Spleen (tissue), 13 donors: ENCODE data around the gene GLS. TPM values are rescaled to one million over a fixed set of nuclear protein-coding genes. Genes with fewer than 3 reads are reported as not detected.

Source experiments
- DNase-seq: peaks from one replicate; pipeline ENCODE4 v3.0.0-alpha.2; 2020
- H3K27ac ChIP-seq, 8 donors: fragments of 200-600 bp; sonication (generic) in 7 of 8; 1 replicate in 4 of 8; 2 replicates in 4 of 8; pipeline versions ENCODE4 v1.5.0 to v1.8.0; 2016 to 2021; ENCODE audit warnings: inconsistent platforms in 4 of 8, mild to moderate bottlenecking in 4 of 8, moderate library complexity in 1 of 8
- H3K27me3 ChIP-seq, 7 donors: fragments of 200-600 bp; sonication (generic) in 6 of 7; replicated peaks in 1 of 7; 1 replicate in 4 of 7; 2 replicates in 3 of 7; pipeline versions ENCODE4 v1.5.0 to v1.8.0; 2016 to 2021; ENCODE audit warnings: inconsistent platforms in 3 of 7, mild to moderate bottlenecking in 1 of 7
- H3K36me3 ChIP-seq, 6 donors: fragments of 200-600 bp; sonication (generic) in 5 of 6; 1 replicate in 4 of 6; 2 replicates in 2 of 6; pipeline versions ENCODE4 v1.5.0 to v1.8.0; 2016 to 2021; ENCODE audit warnings: inconsistent platforms in 2 of 6
- H3K4me1 ChIP-seq, 6 donors: fragments of 200-600 bp; sonication (generic) in 5 of 6; 1 replicate in 3 of 6; 2 replicates in 3 of 6; pipeline versions ENCODE4 v1.5.0 to v1.8.0; 2016 to 2021; ENCODE audit warnings: inconsistent platforms in 3 of 6
- H3K4me3 ChIP-seq, 8 donors: fragments of 200-600 bp; sonication (generic) in 7 of 8; 1 replicate in 4 of 8; 2 replicates in 4 of 8; pipeline versions ENCODE4 v1.5.0 to v1.8.0; 2016 to 2021; ENCODE audit warnings: inconsistent platforms in 4 of 8, mild to moderate bottlenecking in 4 of 8, moderate library complexity in 2 of 8
- H3K9me3 ChIP-seq, 8 donors: fragments of 200-600 bp; sonication (generic) in 7 of 8; 1 replicate in 4 of 8; 2 replicates in 4 of 8; pipeline versions ENCODE4 v1.5.0 to v1.8.0; 2016 to 2021; ENCODE audit warnings: inconsistent platforms in 4 of 8
- CTCF ChIP-seq, 11 experiments: fragments of 200-600 bp in 7 of 11; fragments of 450-650 bp in 4 of 11; sonication (generic) in 4 of 11; IDR thresholded peaks in 8 of 11; conservative IDR thresholded peaks in 3 of 11; 1 replicate in 7 of 11; 2 replicates in 4 of 11; pipeline versions ENCODE4 v1.4.0 to v1.8.0; 2016 to 2021; ENCODE audit warnings: antibody characterized with exemption in 11 of 11, inconsistent platforms in 4 of 11, mild to moderate bottlenecking in 1 of 11
- POLR2A ChIP-seq, 3 donors: fragments of 450-650 bp; IDR thresholded peaks; one replicate each; pipeline ENCODE4 v1.5.1; 2017; ENCODE audit warnings: antibody characterized with exemption in 3 of 3, mild to moderate bottlenecking in 1 of 3
- POLR2AphosphoS5 ChIP-seq, 3 donors: sonication (generic); formaldehyde crosslinking; IDR thresholded peaks; one replicate each; pipeline ENCODE4 v1.5.1; 2017; ENCODE audit warnings: antibody characterized with exemption in 3 of 3
- WGBS, 5 donors: extraction: QIAGEN DNeasy Blood & Tissue Kit in 3 of 5; methylation state at CpG; one replicate each; pipeline versions ENCODE4 v1.1.5 to v1.1.7; 2013 to 2018; 5-methylcytosine and 5-hydroxymethylcytosine counted together
- intact Hi-C: fragments of 100-400 bp; cut with DNase I; formaldehyde crosslinking; loops from one replicate; pipeline ENCODE4 v1.15.0; 2023; ENCODE audit warnings: low total_unique reads
- long read RNA-seq, 2 donors: transcript quantifications; one replicate each; lab custom pipeline, GENCODE V29; 2026
- polyA plus RNA-seq, 3 donors: library from polyadenylated mRNA; stranded (reverse); fragments of 200-250 nt; gene quantifications; one replicate each; pipeline ENCODE4 v1.2.1, GENCODE V29; 2013
- total RNA-seq, 7 donors: library from RNA; depleted of rRNA in 3 of 7; stranded (reverse); fragments of >200 nt in 3 of 7; fragmentation: NEBNext Ultra II Directional in 4 of 7; extraction: Animal tissue kit (Norgen Biotek cat#: 25700) in 4 of 7; gene quantifications; one replicate each; pipeline versions ENCODE4 v1.1.0 to v1.2.1, GENCODE V29; 2016 to 2021
- donor health status: healthy with polysubstance abuse.
- donor health status: DM: no; HTN: no; CAD: no; lungs with moderate emphysema.
- donor health status: DM: no; HTN: no; CAD: no.
- donor health status: Bipolar disorder and iron deficiency.
- donor health status: healthy.
- donor health status: DM: no; HTN: no; CAD: no.
- donor health status: DM: yes; HTN: yes; CAD: no.

Gene GLS
- total RNA-seq (100 to 1,000 TPM; 141 to 254 (median 211) TPM), polyA plus RNA-seq (10 to 100 TPM; 42.3 to 55.9 (median 43.6) TPM)
- long read RNA-seq, donor 1, full-length matches to known transcripts = 8 of 18 reads
- long read RNA-seq, donor 1, partial matches to known transcripts = 10 of 18 reads
- long read RNA-seq, donor 1, other reads (novel, unspliced or antisense) = 0 of 18 reads
- long read RNA-seq, donor 2, full-length matches to known transcripts = 8 of 14 reads
- long read RNA-seq, donor 2, partial matches to known transcripts = 6 of 14 reads
- long read RNA-seq, donor 2, other reads (novel, unspliced or antisense) = 0 of 14 reads

DNA sequence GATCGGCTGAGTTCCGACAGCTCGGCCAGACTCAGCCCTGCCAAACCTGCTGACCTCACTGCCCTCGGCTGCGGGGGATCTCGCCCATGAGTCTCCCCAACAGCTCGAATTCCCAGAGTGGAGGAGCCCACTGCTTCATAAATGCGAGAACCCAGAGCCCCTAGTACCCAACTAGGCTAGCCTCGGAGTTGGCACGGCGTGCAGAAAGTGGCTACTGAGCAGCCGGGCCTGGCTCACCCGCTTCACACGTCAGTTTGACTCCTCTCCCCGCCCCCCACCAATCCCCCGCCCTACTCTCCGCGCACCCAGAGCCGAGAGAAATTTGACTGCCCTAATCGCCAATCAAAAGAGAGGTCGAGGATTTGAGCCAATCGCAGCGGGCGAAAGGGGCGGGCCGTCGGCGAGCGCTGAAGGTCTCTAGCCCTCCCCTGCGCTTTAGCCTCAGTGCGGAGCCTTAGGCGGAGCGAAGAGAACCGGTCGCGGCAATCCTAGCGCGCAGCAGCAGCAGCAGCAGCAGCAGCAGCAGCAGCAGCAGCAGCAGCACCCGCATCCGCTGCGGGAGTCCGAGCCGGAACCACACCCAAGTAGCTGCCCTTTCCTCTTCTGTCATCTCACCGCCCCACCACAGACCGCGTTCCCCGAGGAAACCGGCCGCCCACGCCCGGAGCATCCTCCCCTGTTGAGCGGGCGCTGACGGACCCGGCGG lies at the start of gene GLS:
Gene GLS (plus strand): TSS at position 444 of the 706 bp plus-strand sequence. CDS start 264 bp downstream, outside the sequence.
- Histone ChIP-seq H3K36me3 (no peaks in the 10 kb centered on the region), H3K27ac (peak within 1 kb of the TSS; percentile 94 to 99 (median 98)), H3K9me3 (no peaks in the 10 kb centered on the region), H3K4me3 (peak within 1 kb of the TSS; percentile 77 to 95 (median 90)), H3K27me3 (no peaks in the 10 kb centered on the region), H3K4me1 (peaks cover 36 to 76% (median 58%) of the 10 kb centered on the region in 6 donors)
- 0 to 1% (median 0%) methylated on average over 21 to 56 of the region's 56 CpGs for WGBS, 5 donors
- TF ChIP-seq CTCF (IDR thresholded peaks at IDR 0.05 in 8 of 11, conservative IDR thresholded peaks at IDR 0.05 in 3 of 11) (peak in 1 of 11 experiments; percentile 22), POLR2AphosphoS5 (IDR thresholded peaks at IDR 0.05) (peak; percentile 100), POLR2A (IDR thresholded peaks at IDR 0.05) (peak; percentile 33 to 99 (median 98))
- DNase-seq = peak; percentile 98
- intact Hi-C loops = no loop called here

- WGBS, 5 donors = 69 to 80% (median 74%) methylated on average over 3 of the region's 3 CpGs
- intact Hi-C loops = no loop called here
These were observed 48.7 kb upstream of the GLS start for GRCh38 chr2:190831941-190832340.

DNA sequence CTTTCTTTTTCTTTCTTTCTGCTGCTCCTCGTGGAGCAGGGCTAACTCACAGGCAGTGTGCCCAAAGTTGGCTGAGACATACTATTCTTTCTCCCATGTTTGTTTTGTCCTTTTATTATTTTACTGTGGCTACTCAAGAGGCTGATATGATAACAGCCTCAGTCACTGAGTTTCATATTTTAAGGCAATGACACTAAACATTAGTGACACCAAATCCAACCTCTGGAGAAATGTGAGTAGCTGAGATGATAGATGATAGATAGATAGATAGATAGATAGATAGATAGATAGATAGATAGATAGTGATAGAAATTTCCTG lies 45.8 kb upstream of the GLS start:
- no peak for DNase-seq
- WGBS, 5 donors = 66 to 91% (median 74%) methylated on average over 1 of the region's 1 CpG
- intact Hi-C loops = no loop called here
- H3K27me3 ChIP-seq = no peaks in the 10 kb centered on the region
- H3K4me1 ChIP-seq = no peaks in the 10 kb centered on the region
- H3K4me3 ChIP-seq = no peak overlapping the region
- TF ChIP-seq POLR2A (IDR thresholded peaks at IDR 0.05) (no peak), CTCF (IDR thresholded peaks at IDR 0.05 in 8 of 11, conservative IDR thresholded peaks at IDR 0.05 in 3 of 11) (no peak), POLR2AphosphoS5 (IDR thresholded peaks at IDR 0.05) (no peak)
- no peak overlapping the region for H3K27ac ChIP-seq
- H3K36me3 ChIP-seq = no peaks in the 10 kb centered on the region
- no peaks in the 10 kb centered on the region for H3K9me3 ChIP-seq

More at GRCh38 chr2:190831941-190832340, 48.7 kb upstream of the GLS start:
- no peak overlapping the region for H3K27ac ChIP-seq
- H3K4me3 ChIP-seq = no peak overlapping the region
- H3K27me3 ChIP-seq = no peaks in the 10 kb centered on the region
- no peak for DNase-seq
- no peaks in the 10 kb centered on the region for H3K36me3 ChIP-seq
- no peaks in the 10 kb centered on the region for H3K4me1 ChIP-seq
- TF ChIP-seq POLR2A (IDR thresholded peaks at IDR 0.05) (no peak), CTCF (IDR thresholded peaks at IDR 0.05 in 8 of 11, conservative IDR thresholded peaks at IDR 0.05 in 3 of 11) (no peak)
- H3K9me3 ChIP-seq = no peaks in the 10 kb centered on the region

DNA sequence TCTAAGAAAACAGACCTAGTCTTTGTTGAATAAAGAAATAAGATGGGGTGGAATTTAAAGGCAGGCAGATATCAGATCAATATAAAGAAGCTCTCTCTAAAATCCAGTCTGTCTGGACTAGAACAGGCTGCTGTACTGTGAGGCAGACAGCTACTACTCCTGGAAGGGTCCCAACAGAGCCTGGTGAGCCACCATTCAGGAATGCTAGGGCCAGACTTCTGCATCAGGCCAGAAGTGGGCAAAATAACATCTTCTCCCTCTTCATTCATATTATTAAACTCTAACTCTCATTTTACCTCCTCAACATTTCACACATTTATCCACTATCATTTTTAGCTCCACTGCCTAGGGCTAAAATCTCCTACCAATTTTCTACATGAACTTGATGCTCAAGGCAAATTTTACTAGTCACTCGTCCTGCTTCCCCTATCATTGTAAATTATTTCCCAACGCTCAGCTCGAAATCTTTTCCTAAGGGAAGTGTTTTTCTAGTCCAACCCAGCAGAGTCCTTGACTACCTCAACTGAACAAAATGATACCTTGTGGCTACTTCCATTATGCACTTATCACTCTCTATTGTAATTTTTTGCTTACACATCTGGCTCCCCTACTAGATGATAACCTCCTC lies 45.2 kb upstream of the GLS start:
- Histone ChIP-seq H3K9me3 (no peaks in the 10 kb centered on the region), H3K4me1 (no peaks in the 10 kb centered on the region), H3K27ac (no peak overlapping the region), H3K36me3 (no peaks in the 10 kb centered on the region), H3K27me3 (no peaks in the 10 kb centered on the region), H3K4me3 (no peak overlapping the region)
- DNase-seq = no peak
- WGBS, 5 donors = 53 to 82% (median 60%) methylated on average over 3 of the region's 3 CpGs
- intact Hi-C loops = no loop called here
- TF ChIP-seq POLR2A (IDR thresholded peaks at IDR 0.05) (no peak), CTCF (IDR thresholded peaks at IDR 0.05 in 8 of 11, conservative IDR thresholded peaks at IDR 0.05 in 3 of 11) (no peak), POLR2AphosphoS5 (IDR thresholded peaks at IDR 0.05) (no peak)
